A549 (cell line): ENCODE results near the gene MEGF8. TPM values are rescaled to one million over a fixed set of nuclear protein-coding genes. Genes with fewer than 3 reads are reported as not detected.

Source experiments
- ATAC-seq, 2 experiments: fragments of 200-7000 bp in 1 of 2; fragments of >200 bp in 1 of 2; cut with Nextera tagmentation in 1 of 2; cut with Tn5 transposase in 1 of 2; 3 replicates each; pipeline versions ENCODE4 v1.8.0 to v1.9.1; 2018 to 2020; ENCODE audit warnings: mild to moderate bottlenecking in 1 of 2, moderate library complexity in 1 of 2
- CTCF ChIA-PET: fragments of 300-600 bp; sonication (Branson Sonifier 250); formaldehyde crosslinking; extraction: SDS; loops from one replicate; lab custom pipeline; 2021; ENCODE audit warnings: antibody characterized with exemption, inconsistent platforms; lab: Yijun Ruan, JAX
- POLR2A ChIA-PET: fragments of 350-600 bp; formaldehyde crosslinking; extraction: SDS; loops from one replicate; lab custom pipeline; 2021; ENCODE audit warnings: antibody characterized with exemption, inconsistent platforms; lab: Yijun Ruan, JAX
- DNase-seq, 2 experiments: peaks; one replicate each; pipeline versions ENCODE4 v3.0.0 to v3.0.0-alpha.2; 2011 to 2016; ENCODE audit warnings: low read depth in 1 of 2, low spot score in 1 of 2
- FAIRE-seq: peaks from 2 replicates; lab custom pipeline; 2011; peaks lifted over from hg19 to GRCh38; lab: Jason Lieb, UNC
- H3K27ac ChIP-seq, 2 experiments: fragments of >200 bp; sonication (Bioruptor Twin); formaldehyde crosslinking; 3 replicates each; pipeline ENCODE4 v1.5.1; 2016 to 2017
- H3K4me1 ChIP-seq: fragments of >200 bp; sonication (Bioruptor Twin); formaldehyde crosslinking; 3 replicates; pipeline ENCODE4 v1.6.1; 2016
- H3K4me2 ChIP-seq: fragments of >200 bp; sonication (Bioruptor Twin); formaldehyde crosslinking; 3 replicates; pipeline ENCODE4 v1.6.1; 2016
- H3K4me3 ChIP-seq: fragments of >200 bp; sonication (Bioruptor Twin); formaldehyde crosslinking; 3 replicates; pipeline ENCODE4 v1.5.1; 2016
- H3K9me3 ChIP-seq: fragments of >200 bp; sonication (Bioruptor Twin); formaldehyde crosslinking; 3 replicates; pipeline ENCODE4 v1.6.1; 2016
- BHLHE40 ChIP-seq: IDR thresholded peaks from 2 replicates; pipeline ENCODE4 v1.6.1; 2012; ENCODE audit warnings: low read depth, low read length, inconsistent platforms
- CBX8 ChIP-seq: fragments of 200-600 bp; sonication (generic); IDR thresholded peaks from 2 replicates; pipeline ENCODE4 v1.6.1; 2016
- CHD2 ChIP-seq: fragments of 150-350 bp; IDR thresholded peaks from 2 replicates; pipeline ENCODE4 v1.6.1; 2014; ENCODE audit warnings: low read length; ENCODE audit not compliant: partially characterized antibody
- EHF ChIP-seq: fragments of 250-450 bp; sonication (Bioruptor Pico); IDR thresholded peaks from 2 replicates; pipeline ENCODE4 v1.5.0; 2020; ENCODE audit warnings: mild to moderate bottlenecking
- FOSL2 ChIP-seq, 2 experiments: fragments of 450-650 bp in 1 of 2; fragments of >200 bp in 1 of 2; sonication (Bioruptor Twin) in 1 of 2; formaldehyde crosslinking; IDR thresholded peaks; 2 replicates each; pipeline versions ENCODE4 v1.5.0 to v1.6.1; 2016 to 2020; ENCODE audit warnings: mild to moderate bottlenecking in 1 of 2, moderate library complexity in 1 of 2
- FOXS1 ChIP-seq: fragments of 250-450 bp; sonication (Bioruptor Pico); IDR thresholded peaks from 2 replicates; pipeline ENCODE4 v1.5.0; 2020; ENCODE audit warnings: mild to moderate bottlenecking, moderate library complexity
- GATA3 ChIP-seq: IDR thresholded peaks from 2 replicates; pipeline ENCODE4 v1.6.1; 2012; ENCODE audit warnings: borderline replicate concordance
- HDAC2 ChIP-seq: fragments of 200-600 bp; sonication (generic); IDR thresholded peaks from 2 replicates; pipeline ENCODE4 v1.6.1; 2016
- HEYL ChIP-seq: fragments of 250-450 bp; sonication (Bioruptor Pico); IDR thresholded peaks from 2 replicates; pipeline ENCODE4 v1.8.0; 2021; ENCODE audit warnings: mild to moderate bottlenecking, moderate library complexity
- HOXB13 ChIP-seq: fragments of 250-450 bp; sonication (Bioruptor Pico); IDR thresholded peaks from 2 replicates; pipeline ENCODE4 v1.5.0; 2020; ENCODE audit warnings: low read depth, mild to moderate bottlenecking, moderate library complexity
- JUN ChIP-seq, 2 experiments: fragments of >200 bp; sonication (Bioruptor Twin); formaldehyde crosslinking; IDR thresholded peaks; 2 replicates in 1 of 2; 3 replicates in 1 of 2; pipeline ENCODE4 v1.6.1; 2016 to 2017
- KDM1A ChIP-seq: fragments of 200-600 bp; sonication (generic); IDR thresholded peaks from 2 replicates; pipeline ENCODE4 v1.6.1; 2016; ENCODE audit warnings: low read depth, mild to moderate bottlenecking
- MAFK ChIP-seq: fragments of 450-650 bp; IDR thresholded peaks from 2 replicates; pipeline ENCODE4 v1.6.1; 2014; ENCODE audit not compliant: partially characterized antibody
- MYC ChIP-seq: IDR thresholded peaks from 2 replicates; pipeline ENCODE4 v1.6.1; 2012; ENCODE audit warnings: mild to moderate bottlenecking, inconsistent platforms, low read length, improper control_type of control experiment, borderline replicate concordance
- NPAS2 ChIP-seq: fragments of 250-450 bp; sonication (Bioruptor Pico); IDR thresholded peaks from 2 replicates; pipeline ENCODE4 v1.8.0; 2022; ENCODE audit warnings: mild to moderate bottlenecking, moderate library complexity, borderline replicate concordance
- PHF8 ChIP-seq: fragments of 200-600 bp; sonication (generic); IDR thresholded peaks from 2 replicates; pipeline ENCODE4 v1.6.1; 2016; ENCODE audit warnings: low read depth, mild to moderate bottlenecking, antibody characterized with exemption, moderate library complexity, borderline replicate concordance
- POLR2AphosphoS2 ChIP-seq: conservative IDR thresholded peaks from 2 replicates; pipeline ENCODE4 v1.6.1; 2012; ENCODE audit warnings: low read length, improper control_type of control experiment, inconsistent platforms
- RAD21 ChIP-seq, 2 experiments: fragments of >200 bp in 1 of 2; sonication (Bioruptor Twin) in 1 of 2; formaldehyde crosslinking in 1 of 2; IDR thresholded peaks in 1 of 2; conservative IDR thresholded peaks in 1 of 2; 2 replicates in 1 of 2; 3 replicates in 1 of 2; pipeline ENCODE4 v1.6.1; 2012 to 2018; ENCODE audit warnings: inconsistent platforms in 1 of 2
- SREBF2 ChIP-seq: fragments of 450-650 bp; IDR thresholded peaks from 2 replicates; pipeline ENCODE4 v1.6.1; 2014; ENCODE audit warnings: mild to moderate bottlenecking, moderate library complexity
- TFCP2L1 ChIP-seq: fragments of 250-450 bp; sonication (Bioruptor Pico); IDR thresholded peaks from 2 replicates; pipeline ENCODE4 v1.5.0; 2021; ENCODE audit warnings: mild to moderate bottlenecking
- ZSCAN20 ChIP-seq: fragments of 250-450 bp; sonication (Bioruptor Pico); IDR thresholded peaks from 2 replicates; pipeline ENCODE4 v1.8.0; 2022; ENCODE audit warnings: mild to moderate bottlenecking, moderate library complexity
- WGBS: methylation state at CpG from one replicate; pipeline ENCODE4 v1.1.6; 2017; ENCODE audit errors: missing lambda C conversion rate; 5-methylcytosine and 5-hydroxymethylcytosine counted together
- polyA plus RNA-seq, 4 experiments: library from polyadenylated mRNA; depleted of rRNA in 3 of 4; stranded (reverse); fragments of >200 nt; fragmentation: RNase III in 1 of 4; extraction: RNeasy Plus Mini Kit Qiagen cat#74134 plus additional on column Dnase treatment in 1 of 4; gene quantifications; 2 replicates in 3 of 4; 3 replicates in 1 of 4; pipeline ENCODE4 v1.2.3, GENCODE V29; 2011 to 2017
- TF ChIP-seq, protein P1 (sequence below): IDR thresholded peaks from 2 replicates; pipeline ENCODE4 v1.6.1; 2012
- TF ChIP-seq, protein P2 (sequence below): fragments of 200-600 bp; sonication (generic); IDR thresholded peaks from 2 replicates; pipeline ENCODE4 v1.6.1; 2016; ENCODE audit warnings: antibody characterized with exemption, mild to moderate bottlenecking, moderate library complexity
- TF ChIP-seq, protein P3 (sequence below): IDR thresholded peaks from 2 replicates; pipeline ENCODE4 v1.6.1; 2012
- TF ChIP-seq, protein P4 (sequence below): fragments of 450-650 bp; IDR thresholded peaks from 2 replicates; pipeline ENCODE4 v1.6.1; 2014; ENCODE audit warnings: antibody characterized with exemption
- TF ChIP-seq, protein P5 (sequence below): fragments of >200 bp; sonication (Bioruptor Twin); formaldehyde crosslinking; IDR thresholded peaks from 2 replicates; pipeline ENCODE4 v1.6.1; 2016
- TF ChIP-seq, protein P6 (sequence below): fragments of 250-450 bp; sonication (Bioruptor Pico); IDR thresholded peaks from 2 replicates; pipeline ENCODE4 v1.5.0; 2021; ENCODE audit warnings: mild to moderate bottlenecking, moderate library complexity, borderline replicate concordance
- TF ChIP-seq, protein P7 (sequence below): IDR thresholded peaks from 2 replicates; pipeline ENCODE4 v1.6.1; 2012; ENCODE audit warnings: low read depth, borderline replicate concordance

Gene MEGF8
- polyA plus RNA-seq, 2 of the 4 experiments (the other 2 are of a cell fraction): 10.4 to 27.2 TPM

DNA sequence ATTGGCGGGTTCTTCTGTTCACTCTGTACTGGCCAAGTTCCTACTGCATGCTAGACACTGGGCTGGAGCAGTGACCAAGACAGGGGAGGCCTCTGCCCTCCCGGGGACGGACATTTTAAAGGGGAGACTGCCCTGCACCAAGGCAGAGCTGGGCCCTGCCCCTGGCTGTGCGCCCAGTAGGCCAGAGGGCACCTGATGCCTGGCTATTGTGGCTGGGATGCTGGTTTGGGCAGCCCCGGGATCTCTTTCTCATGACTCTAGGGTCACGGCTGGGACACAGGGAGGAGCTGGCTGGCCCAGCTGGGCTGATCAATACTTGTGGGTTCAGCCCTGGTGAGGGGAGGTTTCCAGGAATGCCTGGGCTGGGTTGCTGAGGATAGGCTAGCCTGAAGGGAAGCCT, 84.0 kb downstream of the MEGF8 start (continued):
- TF ChIP-seq, protein P1, sequence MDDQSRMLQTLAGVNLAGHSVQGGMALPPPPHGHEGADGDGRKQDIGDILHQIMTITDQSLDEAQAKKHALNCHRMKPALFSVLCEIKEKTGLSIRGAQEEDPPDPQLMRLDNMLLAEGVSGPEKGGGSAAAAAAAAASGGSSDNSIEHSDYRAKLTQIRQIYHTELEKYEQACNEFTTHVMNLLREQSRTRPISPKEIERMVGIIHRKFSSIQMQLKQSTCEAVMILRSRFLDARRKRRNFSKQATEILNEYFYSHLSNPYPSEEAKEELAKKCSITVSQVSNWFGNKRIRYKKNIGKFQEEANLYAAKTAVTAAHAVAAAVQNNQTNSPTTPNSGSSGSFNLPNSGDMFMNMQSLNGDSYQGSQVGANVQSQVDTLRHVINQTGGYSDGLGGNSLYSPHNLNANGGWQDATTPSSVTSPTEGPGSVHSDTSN: no peak

DNA sequence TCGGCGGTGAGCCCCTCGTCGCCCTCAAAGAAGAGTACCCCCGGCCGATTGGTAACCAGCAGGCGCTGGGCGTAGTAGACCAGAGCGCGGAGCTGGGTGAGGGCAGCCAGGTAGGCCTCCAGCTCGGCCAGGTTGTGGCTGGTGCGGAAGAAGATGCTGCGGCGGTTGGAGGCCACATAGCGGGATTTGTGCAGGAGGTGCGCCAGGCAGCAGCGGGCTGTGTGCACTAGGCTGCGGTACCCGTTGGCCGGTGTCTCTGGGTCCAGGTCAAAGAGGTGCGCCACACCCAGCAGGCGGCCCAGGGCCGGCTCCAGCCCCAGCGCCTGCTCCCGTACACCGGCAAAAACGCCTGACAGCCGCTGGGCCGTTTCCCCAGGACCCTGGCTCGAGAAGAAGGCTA, 84.9 kb downstream of the MEGF8 start:
- 91% methylated on average over 30 of the region's 30 CpGs for WGBS

DNA sequence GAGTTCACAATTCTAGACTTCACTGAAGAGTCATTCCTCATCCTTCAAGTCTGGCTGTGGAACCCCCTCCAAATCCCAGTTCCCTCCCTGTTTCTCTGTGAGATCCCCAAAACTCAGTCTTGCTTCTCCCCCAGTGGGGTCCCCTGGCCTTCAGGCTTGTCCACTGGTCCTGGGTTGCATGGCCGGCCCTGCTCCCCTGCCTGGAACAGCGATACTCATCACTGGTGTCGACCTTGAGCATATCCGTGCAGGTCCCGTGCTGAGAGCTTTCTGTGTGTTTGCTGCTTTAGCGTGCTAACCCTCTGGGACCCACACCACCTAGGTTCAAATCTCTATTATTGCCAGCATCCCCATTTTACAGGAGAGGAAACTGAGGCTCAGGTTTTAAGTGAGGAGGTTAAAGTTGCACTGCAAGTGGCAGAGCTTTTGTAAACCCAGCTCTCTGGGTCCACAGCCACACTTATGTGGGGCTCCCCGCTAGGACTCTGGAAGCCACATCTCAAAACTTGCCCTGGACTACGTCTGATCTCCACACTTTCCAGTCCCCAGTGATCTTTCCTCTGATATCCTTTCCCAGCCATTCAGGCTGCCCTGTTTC, 86.2 kb downstream of the MEGF8 start:
- no peak overlapping the region for H3K4me3 ChIP-seq
- no peaks in the 10 kb centered on the region for H3K4me1 ChIP-seq
- DNase-seq (no peak), FAIRE-seq (no peak), ATAC-seq (no peak)
- 89% methylated on average over 8 of the region's 8 CpGs for WGBS
- H3K27ac ChIP-seq: no peak overlapping the region
- ChIA-PET CTCF (interaction anchor here (0.9 to 12.2 kb wide), 12 partner anchors 9 to 303 kb away, joined by 3 to 302 read pairs (median 6); partner anchors contain the start of gene LIPE), POLR2A (interaction anchor here (1.2 to 1.7 kb wide), 3 partner anchors 10 to 15 kb away, joined by 3 to 7 read pairs (median 4); no protein-coding TSS in a partner anchor)
- no peak overlapping the region for H3K4me2 ChIP-seq
- no peaks in the 10 kb centered on the region for H3K9me3 ChIP-seq
- TF ChIP-seq, protein P2, sequence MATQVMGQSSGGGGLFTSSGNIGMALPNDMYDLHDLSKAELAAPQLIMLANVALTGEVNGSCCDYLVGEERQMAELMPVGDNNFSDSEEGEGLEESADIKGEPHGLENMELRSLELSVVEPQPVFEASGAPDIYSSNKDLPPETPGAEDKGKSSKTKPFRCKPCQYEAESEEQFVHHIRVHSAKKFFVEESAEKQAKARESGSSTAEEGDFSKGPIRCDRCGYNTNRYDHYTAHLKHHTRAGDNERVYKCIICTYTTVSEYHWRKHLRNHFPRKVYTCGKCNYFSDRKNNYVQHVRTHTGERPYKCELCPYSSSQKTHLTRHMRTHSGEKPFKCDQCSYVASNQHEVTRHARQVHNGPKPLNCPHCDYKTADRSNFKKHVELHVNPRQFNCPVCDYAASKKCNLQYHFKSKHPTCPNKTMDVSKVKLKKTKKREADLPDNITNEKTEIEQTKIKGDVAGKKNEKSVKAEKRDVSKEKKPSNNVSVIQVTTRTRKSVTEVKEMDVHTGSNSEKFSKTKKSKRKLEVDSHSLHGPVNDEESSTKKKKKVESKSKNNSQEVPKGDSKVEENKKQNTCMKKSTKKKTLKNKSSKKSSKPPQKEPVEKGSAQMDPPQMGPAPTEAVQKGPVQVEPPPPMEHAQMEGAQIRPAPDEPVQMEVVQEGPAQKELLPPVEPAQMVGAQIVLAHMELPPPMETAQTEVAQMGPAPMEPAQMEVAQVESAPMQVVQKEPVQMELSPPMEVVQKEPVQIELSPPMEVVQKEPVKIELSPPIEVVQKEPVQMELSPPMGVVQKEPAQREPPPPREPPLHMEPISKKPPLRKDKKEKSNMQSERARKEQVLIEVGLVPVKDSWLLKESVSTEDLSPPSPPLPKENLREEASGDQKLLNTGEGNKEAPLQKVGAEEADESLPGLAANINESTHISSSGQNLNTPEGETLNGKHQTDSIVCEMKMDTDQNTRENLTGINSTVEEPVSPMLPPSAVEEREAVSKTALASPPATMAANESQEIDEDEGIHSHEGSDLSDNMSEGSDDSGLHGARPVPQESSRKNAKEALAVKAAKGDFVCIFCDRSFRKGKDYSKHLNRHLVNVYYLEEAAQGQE: no peak
- TF ChIP-seq RAD21 (conservative IDR thresholded peaks at IDR 0.05 in 1 of 2, IDR thresholded peaks at IDR 0.05 in 1 of 2) (no peak), ZSCAN20 (CRISPR knock-in tag) (no peak), JUN (IDR thresholded peaks at IDR 0.05) (no peak), SREBF2 (no peak), HOXB13 (no peak), FOSL2 (IDR thresholded peaks at IDR 0.05) (no peak), FOSL2 (CRISPR knock-in tag; IDR thresholded peaks at IDR 0.05) (no peak), TFCP2L1 (CRISPR knock-in tag) (no peak), NPAS2 (CRISPR knock-in tag) (no peak), POLR2AphosphoS2 (no peak), CBX8 (no peak), MAFK (no peak), FOXS1 (no peak), BHLHE40 (no peak)
- TF ChIP-seq, protein P3, sequence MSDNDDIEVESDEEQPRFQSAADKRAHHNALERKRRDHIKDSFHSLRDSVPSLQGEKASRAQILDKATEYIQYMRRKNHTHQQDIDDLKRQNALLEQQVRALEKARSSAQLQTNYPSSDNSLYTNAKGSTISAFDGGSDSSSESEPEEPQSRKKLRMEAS: no peak

More for the DNA sequence above, 84.9 kb downstream of the MEGF8 start:
- Histone ChIP-seq H3K27ac (no peak overlapping the region), H3K4me2 (no peak overlapping the region), H3K9me3 (no peaks in the 10 kb centered on the region), H3K4me1 (no peaks in the 10 kb centered on the region), H3K4me3 (no peak overlapping the region)
- FAIRE-seq (no peak), ATAC-seq (no peak), DNase-seq (no peak)
- ChIA-PET CTCF (interaction anchor here (0.6 to 16.0 kb wide), 10 partner anchors 5 to 302 kb away, joined by 3 to 302 read pairs (median 4); no protein-coding TSS in a partner anchor), POLR2A (interaction anchor here (1.5 kb wide), 1 partner anchor 9 kb away, joined by 3 read pairs; no protein-coding TSS in a partner anchor)
- no peak for TF ChIP-seq MYC
- no peak for TF ChIP-seq RAD21 (conservative IDR thresholded peaks at IDR 0.05 in 1 of 2, IDR thresholded peaks at IDR 0.05 in 1 of 2)
- TF ChIP-seq KDM1A: no peak
- TF ChIP-seq CHD2: no peak
- no peak for TF ChIP-seq CBX8
- no peak for TF ChIP-seq GATA3
- no peak for TF ChIP-seq FOSL2 (IDR thresholded peaks at IDR 0.05)
- TF ChIP-seq FOSL2 (CRISPR knock-in tag; IDR thresholded peaks at IDR 0.05): no peak
- no peak for TF ChIP-seq EHF
- TF ChIP-seq JUN (IDR thresholded peaks at IDR 0.05): no peak
- TF ChIP-seq, protein P4, sequence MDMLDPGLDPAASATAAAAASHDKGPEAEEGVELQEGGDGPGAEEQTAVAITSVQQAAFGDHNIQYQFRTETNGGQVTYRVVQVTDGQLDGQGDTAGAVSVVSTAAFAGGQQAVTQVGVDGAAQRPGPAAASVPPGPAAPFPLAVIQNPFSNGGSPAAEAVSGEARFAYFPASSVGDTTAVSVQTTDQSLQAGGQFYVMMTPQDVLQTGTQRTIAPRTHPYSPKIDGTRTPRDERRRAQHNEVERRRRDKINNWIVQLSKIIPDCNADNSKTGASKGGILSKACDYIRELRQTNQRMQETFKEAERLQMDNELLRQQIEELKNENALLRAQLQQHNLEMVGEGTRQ: no peak
- TF ChIP-seq HEYL: no peak
- no peak for TF ChIP-seq PHF8
- TF ChIP-seq HDAC2: no peak
- TF ChIP-seq, protein P5, sequence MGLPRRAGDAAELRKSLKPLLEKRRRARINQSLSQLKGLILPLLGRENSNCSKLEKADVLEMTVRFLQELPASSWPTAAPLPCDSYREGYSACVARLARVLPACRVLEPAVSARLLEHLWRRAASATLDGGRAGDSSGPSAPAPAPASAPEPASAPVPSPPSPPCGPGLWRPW: no peak
- TF ChIP-seq, protein P6, sequence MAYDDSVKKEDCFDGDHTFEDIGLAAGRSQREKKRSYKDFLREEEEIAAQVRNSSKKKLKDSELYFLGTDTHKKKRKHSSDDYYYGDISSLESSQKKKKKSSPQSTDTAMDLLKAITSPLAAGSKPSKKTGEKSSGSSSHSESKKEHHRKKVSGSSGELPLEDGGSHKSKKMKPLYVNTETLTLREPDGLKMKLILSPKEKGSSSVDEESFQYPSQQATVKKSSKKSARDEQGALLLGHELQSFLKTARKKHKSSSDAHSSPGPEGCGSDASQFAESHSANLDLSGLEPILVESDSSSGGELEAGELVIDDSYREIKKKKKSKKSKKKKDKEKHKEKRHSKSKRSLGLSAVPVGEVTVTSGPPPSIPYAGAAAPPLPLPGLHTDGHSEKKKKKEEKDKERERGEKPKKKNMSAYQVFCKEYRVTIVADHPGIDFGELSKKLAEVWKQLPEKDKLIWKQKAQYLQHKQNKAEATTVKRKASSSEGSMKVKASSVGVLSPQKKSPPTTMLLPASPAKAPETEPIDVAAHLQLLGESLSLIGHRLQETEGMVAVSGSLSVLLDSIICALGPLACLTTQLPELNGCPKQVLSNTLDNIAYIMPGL (CRISPR knock-in tag): no peak
- no peak for TF ChIP-seq MAFK
- TF ChIP-seq, protein P7, sequence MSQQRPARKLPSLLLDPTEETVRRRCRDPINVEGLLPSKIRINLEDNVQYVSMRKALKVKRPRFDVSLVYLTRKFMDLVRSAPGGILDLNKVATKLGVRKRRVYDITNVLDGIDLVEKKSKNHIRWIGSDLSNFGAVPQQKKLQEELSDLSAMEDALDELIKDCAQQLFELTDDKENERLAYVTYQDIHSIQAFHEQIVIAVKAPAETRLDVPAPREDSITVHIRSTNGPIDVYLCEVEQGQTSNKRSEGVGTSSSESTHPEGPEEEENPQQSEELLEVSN: no peak
